Calu3 (cell line): Measurements from ENCODE around the gene EXOC3L1. TPM values are rescaled to one million over a fixed set of nuclear protein-coding genes. Genes with fewer than 3 reads are reported as not detected.

Experiments
- BruUV-seq: library from RNA; stranded (reverse); fragments of 400-500 nt; replicated peaks from 2 replicates; lab custom pipeline; 2021; lab: Mats Ljungman, UMichigan
- CTCF ChIA-PET: fragments of 300-600 bp; sonication (Branson Sonifier 250); formaldehyde crosslinking; loops from one replicate; lab custom pipeline; 2022; ENCODE audit warnings: antibody characterized with exemption; lab: Charles Lee
- DNase-seq: peaks from one replicate; pipeline ENCODE4 v3.0.0; 2022
- H3K27ac Mint-ChIP-seq: one replicate; pipeline ENCODE4 v1.8.0; 2022; ENCODE audit warnings: mixed read lengths; ENCODE audit not compliant: unreplicated experiment
- H3K27me3 Mint-ChIP-seq: one replicate; pipeline ENCODE4 v1.8.0; 2022; ENCODE audit warnings: mixed read lengths; ENCODE audit not compliant: unreplicated experiment
- H3K36me3 Mint-ChIP-seq: one replicate; pipeline ENCODE4 v1.8.0; 2022; ENCODE audit warnings: mild to moderate bottlenecking, moderate library complexity, mixed read lengths; ENCODE audit not compliant: insufficient read depth, unreplicated experiment
- H3K4me1 Mint-ChIP-seq: one replicate; pipeline ENCODE4 v1.8.0; 2022; ENCODE audit warnings: mild to moderate bottlenecking, low read depth, mixed read lengths; ENCODE audit not compliant: unreplicated experiment
- H3K4me3 Mint-ChIP-seq: one replicate; pipeline ENCODE4 v1.8.0; 2022; ENCODE audit warnings: mild to moderate bottlenecking, low read depth, moderate library complexity, mixed read lengths; ENCODE audit not compliant: unreplicated experiment
- H3K9me3 Mint-ChIP-seq: one replicate; pipeline ENCODE4 v1.8.0; 2022; ENCODE audit warnings: low read depth, mixed read lengths; ENCODE audit not compliant: unreplicated experiment
- CTCF ChIP-seq: fragments of 200-600 bp; IDR thresholded peaks from one replicate; pipeline ENCODE4 v1.8.0; 2022; ENCODE audit warnings: antibody characterized with exemption; ENCODE audit not compliant: unreplicated experiment
- intact Hi-C: fragments of 100-400 bp; cut with micrococcal nuclease; formaldehyde crosslinking; loops from one replicate; pipeline ENCODE4 v1.10.0; 2022; ENCODE audit not compliant: unreplicated experiment
- total RNA-seq: library from RNA; stranded (reverse); gene quantifications from 2 replicates; pipeline ENCODE4 v1.2.3, GENCODE V29; 2022

EXOC3L1 gene
- total RNA-seq, 1 experiment from 2014 or later, result 0.31 TPM

- Mint-ChIP-seq H3K9me3 (no peaks in the 10 kb centered on the region), H3K27me3 (no peaks in the 10 kb centered on the region), H3K4me3 (peak overlapping the region; percentile 88), H3K36me3 (peaks cover 86% of the 10 kb centered on the region), H3K27ac (peak overlapping the region; percentile 94), H3K4me1 (peaks cover 25% of the 10 kb centered on the region)
- TF ChIP-seq CTCF, result no peak
- no TSS peak for BruUV-seq
- DNase-seq, result no peak
- CTCF ChIA-PET, result interaction anchor here (0.9 kb wide), 1 partner anchor 41 kb away, joined by 3 read pairs; no protein-coding TSS in a partner anchor
- intact Hi-C loops, result no loop called here
These were observed 10.6 kb upstream of the EXOC3L1 start for GRCh38 chr16:67200491-67200890.

GRCh38 chr16:67199808-67200198 is 9.9 kb upstream of the EXOC3L1 start:
- Mint-ChIP-seq H3K4me1 (peaks cover 25% of the 10 kb centered on the region), H3K4me3 (peak overlapping the region; percentile 88), H3K36me3 (peaks cover 93% of the 10 kb centered on the region), H3K27me3 (no peaks in the 10 kb centered on the region), H3K9me3 (no peaks in the 10 kb centered on the region), H3K27ac (peak overlapping the region; percentile 94)
- peak; percentile 77 for TF ChIP-seq CTCF
- intact Hi-C loops, result no loop called here
- BruUV-seq, result no TSS peak
- CTCF ChIA-PET, result interaction anchor here (0.9 to 2.9 kb wide), 2 partner anchors 41 to 246 kb away, joined by 3 to 7 read pairs; no protein-coding TSS in a partner anchor
- DNase-seq, result peak; percentile 56

GRCh38 chr16:67199011-67199807 is 9.3 kb upstream of the EXOC3L1 start, which contains the start of gene ELMO3:
ELMO3 (plus strand) TSS chr16:67199131; CDS start chr16:67199327, 196 bp downstream.
- peak; percentile 93 for TF ChIP-seq CTCF
- intact Hi-C loops, result no loop called here
- peaks cover 27% of the 10 kb centered on the region for H3K4me1 Mint-ChIP-seq
- peak within 1 kb of the TSS; percentile 94 for H3K27ac Mint-ChIP-seq
- peaks cover 93% of the 10 kb centered on the region for H3K36me3 Mint-ChIP-seq
- DNase-seq, result peak; percentile 89
- H3K9me3 Mint-ChIP-seq, result no peaks in the 10 kb centered on the region
- H3K4me3 Mint-ChIP-seq, result peak within 1 kb of the TSS; percentile 88
- H3K27me3 Mint-ChIP-seq, result no peaks in the 10 kb centered on the region
- BruUV-seq, result no TSS peak
- CTCF ChIA-PET, result interaction anchor here (0.7 to 2.9 kb wide), 7 partner anchors 24 to 245 kb away, joined by 3 to 9 read pairs (median 5); partner anchors contain the start of genes FHOD1 and TMEM208

GRCh38 chr16:67198238-67198734 is 8.3 kb upstream of the EXOC3L1 start:
- H3K4me3 Mint-ChIP-seq, result no peak overlapping the region
- H3K9me3 Mint-ChIP-seq, result no peaks in the 10 kb centered on the region
- CTCF ChIA-PET, result interaction anchor here (0.6 to 2.9 kb wide), 13 partner anchors 13 to 244 kb away, joined by 3 to 9 read pairs (median 5); partner anchors contain the start of genes FHOD1 and TMEM208
- BruUV-seq, result no TSS peak
- no peaks in the 10 kb centered on the region for H3K27me3 Mint-ChIP-seq
- peak overlapping the region; percentile 76 for H3K27ac Mint-ChIP-seq
- peaks cover 36% of the 10 kb centered on the region for H3K4me1 Mint-ChIP-seq
- intact Hi-C loops, result no loop called here
- peak; percentile 86 for TF ChIP-seq CTCF
- DNase-seq, result peak; percentile 83
- peaks cover 94% of the 10 kb centered on the region for H3K36me3 Mint-ChIP-seq
